Dedifferentiated amniotic fluid mesenchymal stem cell (primary cell): ENCODE results near the gene MSMB.
"Not testable (repeated sequence)": the region's sequence is repeated elsewhere in the genome, so short reads cannot be mapped to it uniquely, and the experiment has no call there.

Experiments used
- DNase-seq: peaks from one replicate; pipeline ENCODE4 v3.0.0-alpha.2; 2016; ENCODE audit errors: extremely low spot score

Gene MSMB

GRCh38 chr10:46069771-46070463 is 23.8 kb upstream of the MSMB start:
- no peak for DNase-seq

DNA sequence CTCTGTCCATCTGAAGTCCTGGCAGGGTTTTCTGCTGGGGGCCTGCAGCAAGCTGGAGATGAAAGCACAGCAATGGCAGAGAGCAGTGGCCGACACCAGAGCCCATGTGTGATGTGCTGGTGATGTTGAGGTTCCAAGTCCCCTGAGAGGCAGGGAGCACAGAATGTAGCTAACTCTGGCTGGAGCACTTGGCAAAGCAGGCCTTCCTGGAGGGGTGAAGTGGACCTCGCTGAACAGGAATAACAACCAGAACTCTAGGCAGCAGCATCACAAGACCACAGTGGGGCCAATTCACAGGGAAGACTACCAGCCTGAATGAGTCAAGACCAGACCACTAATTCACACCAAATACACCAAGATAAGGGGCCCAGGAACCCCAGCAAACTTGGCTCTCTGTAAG is 22.8 kb upstream of the MSMB start:
- no peak for DNase-seq

- no peak for DNase-seq
Observed at GRCh38 chr10:46068117-46068516, 22.0 kb upstream of the MSMB start.

- DNase-seq, result no peak
Observed at GRCh38 chr10:46064269-46064817, 18.3 kb upstream of the MSMB start.

DNA sequence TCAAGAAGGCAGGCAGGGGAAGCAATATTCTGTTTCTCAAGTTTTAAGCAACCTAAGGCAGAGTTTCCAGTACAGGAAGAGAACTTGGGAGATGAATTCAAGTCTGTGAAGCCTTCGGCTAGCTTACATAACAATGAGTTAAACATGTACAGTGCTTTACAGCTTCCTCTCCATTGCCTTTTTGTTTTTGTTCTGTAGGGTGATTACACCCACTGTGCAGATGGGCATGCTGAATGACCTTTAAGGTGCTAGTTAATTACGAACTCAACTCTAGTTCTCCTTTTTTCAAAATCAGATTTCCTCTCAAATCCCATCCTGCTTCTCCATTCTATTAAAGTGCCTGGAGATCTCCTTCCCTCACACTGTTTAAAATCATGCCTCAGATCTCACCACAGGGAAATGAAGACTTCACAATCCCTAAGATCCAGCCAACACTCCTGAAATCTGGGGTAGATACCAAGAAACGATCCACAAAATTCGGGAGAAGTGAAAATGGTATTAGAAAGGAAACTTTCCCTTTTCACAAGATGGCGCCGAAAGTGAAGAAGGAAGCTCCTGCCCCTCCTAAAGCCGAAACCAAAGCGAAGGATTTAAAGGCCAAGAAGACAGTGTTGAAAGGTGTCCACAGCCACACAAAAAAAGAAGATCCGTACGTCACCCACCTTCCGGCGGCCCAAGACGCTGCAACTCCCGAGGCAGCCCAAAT is 16.8 kb upstream of the MSMB start:
- DNase-seq, result no peak

GRCh38 chr10:46060706-46061105 is 14.6 kb upstream of the MSMB start:
- DNase-seq, result no peak

GRCh38 chr10:46057927-46058326 is 11.9 kb upstream of the MSMB start:
- not testable (repeated sequence) for DNase-seq

GRCh38 chr10:46057038-46057437 is 11.0 kb upstream of the MSMB start:
- no peak for DNase-seq

GRCh38 chr10:46055771-46056170 is 9.7 kb upstream of the MSMB start:
- DNase-seq, result no peak

GRCh38 chr10:46053534-46054434 is 7.7 kb upstream of the MSMB start:
- DNase-seq, result no peak

- DNase-seq, result no peak
Observed at GRCh38 chr10:46052791-46053375, 6.8 kb upstream of the MSMB start.

- DNase-seq, result no peak
Observed at GRCh38 chr10:46052057-46052790, 6.2 kb upstream of the MSMB start.

DNA sequence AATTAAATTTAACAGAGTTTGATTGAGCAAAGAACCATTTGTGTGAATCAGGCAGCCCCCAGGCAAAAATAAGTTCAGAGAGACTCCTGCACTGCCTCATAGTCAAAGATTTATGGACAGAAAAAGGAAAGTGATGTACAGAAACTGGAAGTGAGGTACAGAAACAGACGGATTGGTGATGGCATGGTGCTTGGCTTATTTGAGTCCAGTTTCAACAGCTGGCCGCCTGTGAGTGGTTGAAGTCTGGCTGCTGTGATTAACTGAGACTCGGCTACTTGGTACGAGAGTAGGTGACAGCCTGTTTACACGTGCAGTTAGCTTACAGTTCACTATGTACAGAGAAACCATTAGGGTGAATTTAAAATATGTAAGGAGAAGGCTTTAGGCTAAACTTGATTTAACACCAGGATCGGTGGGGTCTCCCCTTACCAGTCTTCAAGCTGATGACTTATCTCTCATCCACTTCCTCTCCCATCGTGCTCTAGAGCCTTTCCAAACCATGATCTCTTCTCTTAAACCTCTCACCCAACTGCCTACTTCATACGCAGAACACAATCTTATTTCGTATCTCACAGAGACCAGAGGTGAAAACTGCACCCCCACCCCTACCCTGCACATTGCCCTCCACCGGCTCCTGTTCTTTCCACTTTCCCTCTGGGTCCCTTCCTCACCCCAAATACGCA is 5.0 kb upstream of the MSMB start:
- DNase-seq, result no peak

DNA sequence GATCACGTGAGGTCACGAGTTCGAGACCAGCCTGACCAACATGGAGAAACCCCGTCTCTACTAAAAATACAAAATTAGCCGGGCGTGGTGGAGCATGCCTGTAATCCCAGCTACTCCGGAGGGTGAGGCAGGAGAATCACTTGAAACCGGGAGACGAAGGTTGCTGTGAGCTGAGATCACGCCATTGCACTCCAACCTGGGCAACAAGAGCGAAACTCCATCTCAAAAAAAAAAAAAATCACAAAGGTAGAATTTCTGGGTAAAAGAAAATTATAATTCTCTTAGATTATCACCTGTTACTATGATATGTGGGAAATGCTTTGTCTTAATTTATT is 3.4 kb upstream of the MSMB start:
- not testable (repeated sequence) for DNase-seq

- DNase-seq, result no peak
Observed at GRCh38 chr10:46048152-46048551, 2.1 kb upstream of the MSMB start.

DNA sequence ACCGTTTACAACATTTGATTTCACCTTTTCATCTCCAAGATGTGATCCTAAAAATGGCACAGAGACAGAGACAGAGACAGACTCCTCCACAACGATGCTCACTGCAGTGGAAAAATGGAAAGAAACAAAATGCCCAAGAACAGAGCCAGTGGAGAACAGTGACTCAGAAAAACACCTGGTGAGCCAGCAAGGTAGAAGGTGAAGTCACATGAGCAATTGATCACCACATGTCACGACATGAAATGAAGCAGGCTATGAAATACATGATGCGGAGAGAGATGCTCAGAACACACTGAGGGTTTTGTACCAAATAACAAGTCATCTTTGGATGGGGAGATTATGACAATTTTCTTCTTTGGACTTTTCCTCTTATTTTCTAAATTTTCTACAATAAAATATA is 3.5 kb downstream of the MSMB start:
- DNase-seq, result no peak

- no peak for DNase-seq
Observed at GRCh38 chr10:46040004-46040403, 6.1 kb downstream of the MSMB start.

DNA sequence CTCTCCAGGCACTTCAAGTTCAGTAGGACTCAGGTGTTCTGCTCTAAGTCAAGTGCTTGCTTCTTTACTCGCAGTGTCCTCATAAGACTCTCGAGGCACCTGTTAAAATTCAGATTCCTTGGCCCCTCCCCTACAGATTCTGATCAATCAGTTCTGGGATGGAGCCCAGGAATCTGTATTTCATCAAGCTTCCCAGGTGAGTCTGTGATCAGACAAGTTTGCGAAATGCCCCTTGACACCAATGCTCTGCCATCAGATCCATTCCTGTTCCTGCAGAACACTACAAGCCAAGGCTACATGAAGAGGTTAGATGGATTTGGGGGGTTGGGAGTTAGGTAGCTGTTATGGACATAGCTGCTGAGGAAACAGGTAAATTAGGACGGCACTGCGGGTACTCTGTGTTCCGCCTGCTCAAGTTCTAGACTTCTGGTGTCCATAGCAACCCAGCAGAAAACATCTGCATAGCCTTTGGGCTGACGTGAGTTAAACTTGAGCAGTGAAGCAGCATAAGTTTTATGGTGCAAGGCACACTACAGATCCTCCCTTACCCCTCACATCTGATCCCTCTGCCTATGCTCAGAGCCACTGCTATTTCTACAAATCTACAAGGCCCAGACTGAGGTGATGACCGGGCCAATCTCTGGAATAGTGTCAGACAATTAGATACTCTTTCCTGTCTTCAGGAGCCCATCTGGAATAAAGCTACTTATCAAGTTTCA is 8.8 kb downstream of the MSMB start:
- no peak for DNase-seq

DNA sequence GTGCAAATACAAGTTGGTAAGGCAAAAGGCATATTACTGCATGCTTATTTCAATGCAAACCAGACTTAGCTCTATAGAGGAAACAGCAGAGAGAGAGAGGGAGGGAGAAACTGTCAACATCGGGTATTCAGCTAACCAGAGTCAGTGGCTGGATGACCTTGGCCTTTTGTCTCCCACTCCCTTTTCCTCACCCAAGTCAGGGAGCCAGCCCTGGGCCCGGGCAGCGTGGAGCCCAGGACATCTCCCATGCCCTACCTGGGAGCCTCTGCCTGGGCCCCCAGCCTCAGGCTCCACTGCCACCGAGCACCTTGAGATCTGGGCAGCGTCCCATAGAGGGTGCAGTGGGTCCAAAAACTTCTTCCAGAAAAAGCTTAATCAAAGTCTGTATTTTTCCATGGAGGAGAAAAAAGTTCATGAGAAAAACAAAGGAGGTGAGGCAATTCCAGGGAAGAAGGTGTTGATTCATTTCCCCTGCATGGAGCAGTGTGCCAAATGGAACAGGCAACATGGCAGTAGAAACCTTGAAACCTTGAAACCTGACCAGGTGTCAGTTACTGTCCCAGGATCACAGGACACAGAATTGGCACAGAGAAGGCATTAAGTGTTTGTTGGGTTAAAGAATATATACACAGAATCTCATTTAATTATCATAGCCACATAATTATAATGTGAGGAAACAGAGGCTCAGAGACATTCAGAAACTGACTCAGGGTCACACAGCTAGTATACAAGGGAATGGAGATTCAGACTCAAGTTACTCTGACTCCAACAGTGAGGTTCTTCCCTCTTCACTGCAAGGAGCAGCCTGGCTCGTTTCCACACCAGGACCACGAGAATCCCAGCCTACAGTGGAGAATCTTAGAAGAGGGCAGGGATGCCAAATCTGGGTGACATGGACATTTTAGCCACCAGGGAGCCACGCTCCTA is 9.9 kb downstream of the MSMB start:
- no peak for DNase-seq
